HG03103 (cell line): Measurements from ENCODE around the gene PRKAG2.

ENCODE experiments used
- ATAC-seq: cut with Tn5 transposase; IDR thresholded peaks from one replicate; pipeline ENCODE4 v1.9.1; 2021; ENCODE audit warnings: low read depth; ENCODE audit not compliant: unreplicated experiment

The PRKAG2 gene

GRCh38 chr7:151900986-151901621, 24.2 kb upstream of the PRKAG2 start:
- no peak for ATAC-seq

DNA sequence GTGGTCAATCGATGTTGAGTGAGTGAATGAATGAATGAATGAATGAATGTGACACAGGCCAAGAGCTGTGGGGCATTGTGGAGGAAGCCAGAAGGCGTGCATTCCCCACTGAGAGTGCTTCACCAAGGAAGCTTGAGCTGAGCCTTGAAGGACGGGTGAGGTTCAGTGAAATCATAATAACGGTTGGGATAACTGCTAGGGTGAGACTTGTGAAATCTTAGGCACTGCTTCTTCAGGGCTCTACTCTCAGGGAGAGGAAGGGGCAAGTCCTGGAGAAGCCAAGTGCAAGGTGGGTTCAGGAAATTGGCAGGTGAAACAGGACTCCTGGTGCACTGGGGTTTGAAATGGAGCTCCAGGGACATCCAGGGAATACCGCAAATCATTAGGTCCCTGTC, 23.7 kb upstream of the PRKAG2 start:
- ATAC-seq: no peak

- ATAC-seq: no peak
Observed at GRCh38 chr7:151899513-151900360, 22.8 kb upstream of the PRKAG2 start.

DNA sequence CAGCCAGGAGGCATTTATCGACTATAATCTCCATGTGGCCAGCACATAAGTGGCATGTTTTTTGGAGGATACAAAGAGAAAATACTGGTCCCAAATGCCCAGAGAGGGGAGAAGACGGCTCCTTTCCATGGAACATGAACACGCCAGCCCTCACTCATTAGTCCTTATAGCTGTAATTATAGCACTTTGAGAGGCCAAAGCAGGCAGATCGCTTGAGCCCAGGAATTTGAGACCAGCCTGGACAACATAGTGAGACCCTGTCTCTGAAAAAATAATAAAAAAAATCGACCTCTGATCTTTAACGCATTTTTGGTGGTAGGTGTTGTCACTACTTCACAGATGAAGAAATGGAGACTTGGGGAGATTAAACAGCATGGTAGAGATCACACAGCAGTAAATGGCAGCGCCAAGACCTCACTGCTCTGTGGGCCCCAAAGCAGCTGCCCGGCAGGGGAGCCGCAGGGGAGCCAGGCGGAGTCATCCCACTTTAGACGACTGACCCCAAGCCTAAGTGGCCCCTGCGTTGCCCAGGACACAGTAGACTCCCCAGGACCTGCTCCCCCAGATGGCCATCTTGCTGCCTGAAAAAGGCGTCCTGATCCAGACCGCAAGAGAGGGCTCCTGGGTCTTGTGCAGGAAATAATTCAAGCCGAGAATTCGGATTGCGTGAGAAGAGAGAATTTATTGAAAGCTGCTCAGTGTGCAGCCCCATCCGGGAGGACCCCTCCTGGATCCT, 21.2 kb upstream of the PRKAG2 start:
- ATAC-seq: no peak

GRCh38 chr7:151897161-151897731, 20.3 kb upstream of the PRKAG2 start:
- ATAC-seq: no peak

- ATAC-seq: no peak
Observed at GRCh38 chr7:151896486-151896885, 19.6 kb upstream of the PRKAG2 start.

- no peak for ATAC-seq
Observed at GRCh38 chr7:151896086-151896485, 19.2 kb upstream of the PRKAG2 start.

- no peak for ATAC-seq
Observed at GRCh38 chr7:151895631-151896031, 18.7 kb upstream of the PRKAG2 start.

DNA sequence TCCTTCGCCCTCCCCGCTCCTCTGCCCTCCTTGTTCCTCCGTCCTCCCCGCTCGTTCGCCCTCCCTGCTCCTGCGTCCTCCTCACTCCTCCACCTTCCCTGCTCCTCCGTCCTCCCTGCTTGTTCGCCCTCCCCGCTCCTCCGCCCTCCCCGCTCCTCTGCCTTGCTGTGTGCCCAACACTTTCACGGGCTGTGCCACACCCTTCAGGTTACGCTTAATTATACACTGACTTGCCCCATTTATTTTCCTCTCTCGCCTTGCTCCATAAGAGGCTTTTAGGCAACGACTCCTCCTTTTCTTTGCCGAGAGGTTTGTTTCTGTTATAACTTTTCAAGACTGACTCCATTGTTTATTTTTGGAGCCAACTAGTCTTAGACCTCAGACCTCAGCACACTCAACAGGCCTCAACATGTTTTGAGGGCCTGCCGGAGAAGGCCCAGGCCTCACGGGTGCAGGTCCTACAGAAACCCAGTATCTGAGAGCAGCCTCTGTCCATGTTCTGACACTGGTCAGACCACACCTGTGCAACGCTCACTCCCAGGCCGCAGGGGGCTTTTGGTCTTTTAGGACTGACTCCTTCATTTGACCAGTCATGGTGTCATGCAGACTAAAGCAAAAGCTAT, 18.2 kb upstream of the PRKAG2 start:
- ATAC-seq: no peak

DNA sequence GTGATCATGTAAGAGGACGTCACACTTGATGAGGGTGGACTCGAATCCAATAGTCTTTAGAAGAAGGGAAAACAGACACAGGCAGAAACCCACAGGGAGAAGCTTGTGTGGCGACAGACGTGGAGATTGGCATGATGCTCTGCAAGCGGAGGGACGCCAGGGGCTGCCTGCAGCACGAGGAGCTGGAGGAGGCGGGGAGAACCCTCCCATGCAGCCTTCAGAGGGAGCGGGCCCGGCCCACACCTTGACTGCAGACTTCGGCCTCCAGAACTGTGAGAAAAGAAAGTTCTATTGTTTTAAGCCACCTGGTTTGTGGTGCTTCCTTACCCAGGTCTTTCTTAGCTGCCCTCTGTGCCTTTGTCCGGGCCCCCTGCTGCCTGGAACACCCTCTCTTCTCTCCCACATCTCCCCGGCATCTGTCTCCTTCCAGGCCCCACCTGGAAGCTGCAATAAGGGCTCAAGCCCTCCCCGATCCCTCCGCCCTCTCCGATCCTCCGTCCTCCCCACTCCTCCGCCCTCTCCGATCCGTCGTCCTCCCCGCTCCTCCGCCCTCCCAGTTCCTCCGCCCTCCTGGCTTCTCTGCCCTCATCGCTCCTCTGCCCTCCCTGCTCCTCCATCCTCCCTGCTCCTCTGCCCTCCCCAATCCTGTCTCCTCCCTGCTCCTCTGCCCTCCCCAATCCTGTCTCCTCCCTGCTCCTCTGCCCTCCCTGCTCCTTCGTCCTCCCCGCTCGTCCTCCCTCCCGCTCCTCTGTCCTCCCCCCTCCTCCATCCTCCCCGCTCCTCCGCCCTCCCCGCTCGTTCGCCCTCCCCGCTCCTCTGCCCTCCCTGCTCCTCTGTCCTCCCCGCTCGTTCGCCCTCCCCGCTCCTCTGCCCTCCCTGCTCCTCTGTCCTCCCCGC, 17.4 kb upstream of the PRKAG2 start:
- no peak for ATAC-seq

- ATAC-seq: no peak
Observed at GRCh38 chr7:151893405-151893923, 16.5 kb upstream of the PRKAG2 start.

- ATAC-seq: no peak
Observed at GRCh38 chr7:151891753-151892152, 14.8 kb upstream of the PRKAG2 start.

- no peak for ATAC-seq
Observed at GRCh38 chr7:151891182-151891581, 14.3 kb upstream of the PRKAG2 start.

GRCh38 chr7:151890355-151891004, 13.6 kb upstream of the PRKAG2 start:
- no peak for ATAC-seq

DNA sequence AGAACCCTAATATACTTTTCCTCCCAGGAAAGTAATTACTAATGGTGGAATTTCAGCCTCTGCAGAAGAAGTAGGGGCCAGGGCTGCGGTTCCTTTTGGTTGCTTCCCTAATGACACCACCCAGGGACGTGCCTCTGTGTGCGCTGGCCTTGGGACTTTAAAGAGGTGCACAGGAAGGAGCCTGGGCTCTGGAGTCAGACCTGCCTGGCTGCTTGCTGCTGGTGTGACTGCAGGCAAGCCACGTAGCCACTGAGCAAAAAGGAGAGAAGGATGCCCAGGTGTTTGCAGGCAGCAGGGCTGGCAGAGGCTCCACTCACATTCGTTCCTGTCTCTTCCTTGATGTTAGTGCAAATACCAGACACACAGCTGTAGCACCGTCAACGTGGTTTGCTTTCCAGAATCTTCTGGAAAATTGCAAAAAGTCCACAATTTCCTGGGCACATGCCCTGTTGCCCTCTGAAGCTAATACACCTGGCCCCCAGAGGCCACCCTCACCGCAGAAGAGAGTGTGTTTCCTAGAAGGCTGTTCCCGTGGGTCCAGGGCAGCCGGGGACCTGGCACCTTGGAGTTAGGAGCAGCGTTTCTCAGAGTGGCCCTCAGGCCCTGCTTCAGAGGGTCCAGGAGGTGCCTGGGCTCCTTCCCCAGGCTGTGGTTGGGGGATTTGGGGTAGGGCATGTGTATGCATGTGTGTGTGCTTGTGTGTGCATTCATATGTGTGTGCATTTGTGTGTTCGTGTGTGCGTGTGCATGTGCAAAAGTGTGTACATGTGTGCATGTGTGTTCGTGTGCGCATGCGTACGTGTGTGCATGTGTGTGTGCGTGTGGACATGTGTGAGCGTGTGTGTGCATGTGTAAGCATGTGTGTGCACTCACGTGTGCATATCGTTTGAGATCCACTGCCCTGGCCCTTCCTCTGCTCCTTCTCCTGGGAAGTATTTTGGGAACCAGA, 12.8 kb upstream of the PRKAG2 start:
- ATAC-seq: no peak

- no peak for ATAC-seq
Observed at GRCh38 chr7:151888079-151889067, 11.5 kb upstream of the PRKAG2 start.

GRCh38 chr7:151886783-151887182, 9.9 kb upstream of the PRKAG2 start:
- ATAC-seq: no peak
